AG04450 (cell line): ENCODE data around the gene CTDSP1. TPM values are rescaled to one million over a fixed set of nuclear protein-coding genes. Genes with fewer than 3 reads are reported as not detected.

Source experiments
- CTCF ChIA-PET: fragments of 300-600, 350-600 bp; formaldehyde crosslinking; extraction: SDS; loops from one replicate; lab custom pipeline; 2022; ENCODE audit warnings: antibody characterized with exemption, inconsistent platforms; lab: Charles Lee
- POLR2A ChIA-PET: fragments of 350-600 bp; formaldehyde crosslinking; extraction: SDS; loops from one replicate; lab custom pipeline; 2021; ENCODE audit warnings: antibody characterized with exemption, inconsistent platforms; lab: Yijun Ruan, JAX
- DNase-seq: peaks from one replicate; pipeline ENCODE4 v3.0.0-alpha.2; 2011; ENCODE audit warnings: low read depth, low spot score
- H3K27ac ChIP-seq: one replicate; pipeline ENCODE4 v1.5.1; 2012; ENCODE audit warnings: low read depth, low read length, control low read depth
- H3K27me3 ChIP-seq: one replicate; pipeline ENCODE4 v1.6.0; 2012; ENCODE audit warnings: low read length; ENCODE audit not compliant: control insufficient read depth, insufficient read depth
- H3K4me3 ChIP-seq: 2 replicates; pipeline ENCODE4 v1.5.1; 2011; ENCODE audit warnings: mild to moderate bottlenecking, low read depth, low read length, control low read depth
- H3K9me3 ChIP-seq: 2 replicates; pipeline ENCODE4 v1.5.1; 2012; ENCODE audit warnings: low read length; ENCODE audit not compliant: control insufficient read depth, insufficient read depth
- CTCF ChIP-seq: IDR thresholded peaks from 2 replicates; pipeline ENCODE4 v1.5.1; 2011; ENCODE audit warnings: low read depth, low read length, control low read depth, inconsistent platforms
- polyA plus RNA-seq: library from polyadenylated mRNA; depleted of rRNA; stranded (reverse); fragments of >200 nt; gene quantifications from 2 replicates; pipeline ENCODE4 v1.2.3, GENCODE V29; 2011

The CTDSP1 gene
- polyA plus RNA-seq, 1 experiment, result 51.3 TPM

DNA sequence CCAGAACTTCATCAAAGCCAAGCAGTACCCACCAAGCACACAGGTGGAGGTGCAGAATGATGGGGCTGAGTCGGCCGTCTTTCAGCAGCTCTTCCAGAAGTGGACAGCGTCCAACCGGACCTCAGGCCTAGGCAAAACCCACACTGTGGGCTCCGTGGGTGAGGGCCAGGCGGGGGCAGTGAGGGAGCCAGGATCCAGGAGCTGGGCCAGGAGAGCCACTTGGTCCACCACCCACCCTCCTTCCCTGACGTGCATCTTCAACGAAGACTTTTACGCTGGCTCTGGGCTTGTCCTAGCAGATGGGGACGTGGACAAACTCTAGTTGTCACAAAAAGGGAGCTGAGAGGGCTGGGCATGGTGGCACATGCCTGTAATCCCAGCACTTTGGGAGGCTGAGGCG lies 31.1 kb downstream of the CTDSP1 start:
- H3K9me3 ChIP-seq, result no peaks in the 10 kb centered on the region
- no peak overlapping the region for H3K4me3 ChIP-seq
- CTCF ChIA-PET, result interaction anchor here (1.0 kb wide), 1 partner anchor 35 kb away, joined by 3 read pairs; no protein-coding TSS in a partner anchor
- TF ChIP-seq CTCF, result no peak
- H3K27ac ChIP-seq, result no peak overlapping the region
- peaks cover 16% of the 10 kb centered on the region for H3K27me3 ChIP-seq
- POLR2A ChIA-PET, result no interaction called here
- DNase-seq, result no peak

GRCh38 chr2:218431878-218432277 lies 32.2 kb downstream of the CTDSP1 start:
- no peaks in the 10 kb centered on the region for H3K9me3 ChIP-seq
- no peak for TF ChIP-seq CTCF
- no peak for DNase-seq
- no peak overlapping the region for H3K27ac ChIP-seq
- ChIA-PET CTCF (no interaction called here), POLR2A (interaction anchor here (0.6 kb wide), 1 partner anchor 24 kb away, joined by 6 read pairs; no protein-coding TSS in a partner anchor)
- no peak overlapping the region for H3K4me3 ChIP-seq
- H3K27me3 ChIP-seq, result peaks cover 16% of the 10 kb centered on the region

DNA sequence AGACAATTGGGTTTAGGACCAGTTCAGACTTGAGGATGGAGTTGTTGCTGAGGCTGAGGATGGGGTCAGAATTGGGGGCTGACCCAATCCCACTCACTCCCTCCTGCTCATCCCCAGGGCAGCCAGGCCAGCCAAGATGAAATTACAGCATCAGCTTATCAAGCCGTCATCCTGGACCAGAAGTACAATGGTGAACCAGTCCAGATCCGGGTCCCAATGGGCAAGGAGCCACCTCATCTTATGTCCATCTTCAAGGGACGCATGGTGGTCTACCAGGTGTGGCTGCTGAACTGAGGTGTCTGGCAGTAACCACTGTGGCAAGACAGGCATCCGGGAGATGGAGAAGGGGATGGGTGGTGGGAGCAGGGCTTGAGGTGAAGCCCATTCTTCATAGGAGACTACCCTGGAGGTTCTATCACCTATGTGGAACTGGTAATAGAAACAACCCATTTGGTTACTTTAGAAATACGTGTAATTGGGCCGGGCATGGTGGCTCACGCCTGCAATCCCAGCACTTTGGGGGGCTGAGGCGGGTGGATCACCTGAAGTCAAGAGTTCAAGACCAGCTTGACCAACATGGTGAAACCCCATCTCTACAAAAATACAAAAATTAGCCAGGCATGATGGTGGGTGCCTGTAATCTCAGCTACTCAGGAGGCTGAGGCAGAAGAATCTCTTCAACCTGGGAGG lies 33.2 kb downstream of the CTDSP1 start:
- no peak overlapping the region for H3K4me3 ChIP-seq
- no peaks in the 10 kb centered on the region for H3K9me3 ChIP-seq
- no peak overlapping the region for H3K27ac ChIP-seq
- no peak for TF ChIP-seq CTCF
- peaks cover 16% of the 10 kb centered on the region for H3K27me3 ChIP-seq
- no peak for DNase-seq
- CTCF ChIA-PET, result no interaction called here
- POLR2A ChIA-PET, result no interaction called here

GRCh38 chr2:218434456-218434855 lies 34.8 kb downstream of the CTDSP1 start:
- ChIA-PET CTCF (no interaction called here), POLR2A (no interaction called here)
- Histone ChIP-seq H3K4me3 (no peak overlapping the region), H3K27ac (no peak overlapping the region), H3K27me3 (peaks cover 14% of the 10 kb centered on the region), H3K9me3 (no peaks in the 10 kb centered on the region)
- TF ChIP-seq CTCF, result no peak
- DNase-seq, result no peak
